OCI-M2 (cell line): Measurements from ENCODE around the gene MAML3.

Source experiments
- DNase-seq: peaks from one replicate; lab custom pipeline; 2025; ENCODE audit not compliant: unreplicated experiment; lab: John Stamatoyannopoulos, UW

Gene MAML3

GRCh38 chr4:140156529-140157171 lies 2.7 kb upstream of the MAML3 start:
- DNase-seq: no peak

GRCh38 chr4:140154572-140154891 lies 548 bp upstream of the MAML3 start:
- DNase-seq: peak; percentile 67

GRCh38 chr4:140153419-140153717 lies 616 bp downstream of the MAML3 start:
- no peak for DNase-seq

GRCh38 chr4:140152751-140153418 lies 1.1 kb downstream of the MAML3 start:
- no peak for DNase-seq

- DNase-seq: no peak
These were observed 1.8 kb downstream of the MAML3 start for GRCh38 chr4:140152013-140152703.

- DNase-seq: peak; percentile 61
These were observed 2.3 kb downstream of the MAML3 start for GRCh38 chr4:140151699-140152012.

GRCh38 chr4:140150886-140151698 lies 2.9 kb downstream of the MAML3 start:
- DNase-seq: peak; percentile 49

- peak; percentile 71 for DNase-seq
These were observed 3.4 kb downstream of the MAML3 start for GRCh38 chr4:140150636-140150885.

- no peak for DNase-seq
These were observed 3.9 kb downstream of the MAML3 start for GRCh38 chr4:140149846-140150635.

GRCh38 chr4:140144050-140144449 lies 9.9 kb downstream of the MAML3 start:
- DNase-seq: no peak

- DNase-seq: no peak
These were observed 12.7 kb downstream of the MAML3 start for GRCh38 chr4:140141210-140141835.

GRCh38 chr4:140140566-140140965 lies 13.4 kb downstream of the MAML3 start:
- no peak for DNase-seq

- no peak for DNase-seq
These were observed 15.6 kb downstream of the MAML3 start for GRCh38 chr4:140138428-140138827.

GRCh38 chr4:140137671-140138070 lies 16.3 kb downstream of the MAML3 start:
- no peak for DNase-seq

- DNase-seq: no peak
These were observed 17.5 kb downstream of the MAML3 start for GRCh38 chr4:140136509-140136908.

GRCh38 chr4:140135529-140136088 lies 18.4 kb downstream of the MAML3 start:
- no peak for DNase-seq

- DNase-seq: no peak
These were observed 19.1 kb downstream of the MAML3 start for GRCh38 chr4:140134746-140135425.

- no peak for DNase-seq
These were observed 20.4 kb downstream of the MAML3 start for GRCh38 chr4:140133576-140133975.

- no peak for DNase-seq
These were observed 22.2 kb downstream of the MAML3 start for GRCh38 chr4:140131675-140132229.

GRCh38 chr4:140130677-140131076 lies 23.3 kb downstream of the MAML3 start:
- no peak for DNase-seq
